GM21825 (cell line): ENCODE results near the gene NRDC.
"Not testable (repeated sequence)": the region's sequence is repeated elsewhere in the genome, so short reads cannot be mapped to it uniquely, and the experiment has no call there.

Experiments used
- ATAC-seq: cut with Tn5 transposase; IDR thresholded peaks from one replicate; pipeline ENCODE4 v1.9.1; 2021; ENCODE audit warnings: mild to moderate bottlenecking, moderate library complexity; ENCODE audit not compliant: unreplicated experiment

Gene NRDC

DNA sequence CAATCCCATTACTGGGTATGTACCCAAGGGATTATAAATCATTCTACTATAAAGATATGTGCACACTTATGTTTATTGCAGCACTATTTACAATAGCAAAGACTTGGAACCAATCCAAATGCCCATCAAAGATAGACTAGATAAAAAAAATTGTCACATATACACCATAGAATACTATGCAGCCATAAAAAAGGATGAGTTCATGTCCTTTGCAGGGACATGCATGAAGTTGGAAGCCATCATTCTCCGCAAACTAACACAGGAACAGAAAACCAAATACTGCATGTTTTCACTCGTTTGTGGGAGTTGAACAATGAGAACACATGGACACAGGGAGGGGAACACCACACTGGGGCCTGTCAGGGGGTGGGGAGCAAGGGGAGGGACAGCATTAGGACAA, 16.2 kb upstream of the NRDC start:
- ATAC-seq, result not testable (repeated sequence)

- ATAC-seq, result no peak
These were observed 265 bp downstream of the NRDC start for GRCh38 chr1:51878308-51878615.

- ATAC-seq, result no peak
These were observed 856 bp downstream of the NRDC start for GRCh38 chr1:51877434-51878307.

DNA sequence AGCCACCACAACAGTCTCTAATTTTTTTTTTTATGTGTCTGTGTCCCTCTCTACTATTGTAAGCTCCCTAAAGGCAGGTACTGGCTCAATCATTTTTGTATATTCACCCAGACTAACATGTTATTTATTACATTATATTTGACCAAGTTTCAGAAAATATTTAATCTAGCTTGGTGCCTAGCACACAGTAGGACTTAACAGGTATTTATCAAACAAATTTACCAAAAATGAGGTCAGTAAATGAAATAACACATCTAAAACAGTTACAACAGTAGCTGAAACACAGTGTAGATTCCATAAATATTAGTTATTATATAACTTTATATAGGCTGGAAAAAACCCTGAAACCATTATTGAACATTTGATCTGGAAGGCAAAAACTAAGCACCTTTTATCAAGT, 2.7 kb downstream of the NRDC start:
- no peak for ATAC-seq

DNA sequence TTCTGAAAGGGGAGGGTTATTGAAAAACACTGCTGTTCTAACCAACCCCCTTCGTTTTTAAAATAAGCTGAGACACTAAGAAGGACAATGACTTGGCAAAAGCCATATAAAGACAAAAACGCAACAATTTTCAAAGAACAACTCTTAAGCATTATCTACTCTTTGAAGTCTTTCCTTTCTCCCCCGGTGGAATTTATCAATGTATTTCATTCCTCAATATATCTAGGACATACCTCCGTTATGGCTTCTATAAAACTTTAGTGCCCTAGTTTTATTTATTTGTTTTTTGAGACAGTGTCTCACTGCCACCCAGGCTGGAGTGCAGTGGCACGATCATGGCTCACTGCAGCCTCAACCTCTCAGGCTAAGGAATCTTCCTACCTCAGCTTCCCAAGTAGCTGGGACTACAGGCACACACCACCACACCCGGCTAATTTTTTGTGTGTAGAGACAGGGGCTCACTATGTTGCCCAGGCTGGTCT, 3.2 kb downstream of the NRDC start:
- no peak for ATAC-seq

DNA sequence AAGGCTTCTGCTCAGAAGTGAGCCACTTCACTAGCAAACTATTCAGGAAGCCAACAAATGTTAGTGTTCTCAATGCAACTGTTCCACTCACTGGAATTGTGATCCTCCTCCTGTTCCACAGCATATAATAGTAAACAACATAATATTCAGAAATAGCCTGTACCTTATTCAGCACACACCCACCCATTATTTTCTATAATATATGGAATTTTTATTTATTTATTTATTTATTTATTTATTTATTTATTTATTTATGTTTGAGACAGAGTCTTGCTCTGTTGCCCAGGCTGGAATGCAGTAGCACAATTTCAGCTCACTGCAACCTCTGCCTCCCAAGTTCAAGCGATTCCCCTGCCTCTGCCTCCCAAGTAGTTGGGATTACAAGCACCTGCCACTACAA, 5.3 kb downstream of the NRDC start:
- not testable (repeated sequence) for ATAC-seq

DNA sequence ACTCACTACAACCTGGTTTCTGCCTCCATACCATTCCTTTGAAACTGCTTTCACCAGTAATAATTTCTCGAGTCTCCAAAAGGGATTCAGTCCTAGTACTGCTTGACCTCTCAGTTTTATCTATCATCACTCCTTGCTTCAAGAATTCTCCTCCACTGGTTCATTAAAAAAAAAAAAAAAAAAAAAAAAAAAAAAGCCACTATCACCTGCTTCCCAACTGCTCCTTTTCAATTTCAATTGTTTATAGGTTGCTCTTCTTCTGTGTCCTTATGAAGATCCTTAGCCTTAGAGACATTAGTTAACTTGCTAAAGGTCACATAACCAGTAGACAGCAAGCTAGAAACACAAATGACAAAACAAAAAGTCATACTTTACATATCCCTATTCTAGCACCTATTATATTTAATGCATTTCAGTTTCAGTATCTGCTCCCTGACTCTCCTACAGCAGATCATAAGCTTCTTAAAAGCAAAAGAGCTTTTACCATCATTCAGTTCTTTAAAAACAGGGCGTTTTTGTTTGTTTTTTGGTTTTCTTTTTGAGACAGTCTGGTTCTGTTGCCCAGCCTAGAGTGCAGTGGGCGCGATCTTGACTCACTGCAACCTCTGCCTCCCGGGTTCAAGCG, 7.1 kb downstream of the NRDC start:
- ATAC-seq, result no peak

GRCh38 chr1:51870603-51871350, 7.8 kb downstream of the NRDC start:
- ATAC-seq, result no peak

GRCh38 chr1:51867479-51868232, 10.9 kb downstream of the NRDC start:
- no peak for ATAC-seq

DNA sequence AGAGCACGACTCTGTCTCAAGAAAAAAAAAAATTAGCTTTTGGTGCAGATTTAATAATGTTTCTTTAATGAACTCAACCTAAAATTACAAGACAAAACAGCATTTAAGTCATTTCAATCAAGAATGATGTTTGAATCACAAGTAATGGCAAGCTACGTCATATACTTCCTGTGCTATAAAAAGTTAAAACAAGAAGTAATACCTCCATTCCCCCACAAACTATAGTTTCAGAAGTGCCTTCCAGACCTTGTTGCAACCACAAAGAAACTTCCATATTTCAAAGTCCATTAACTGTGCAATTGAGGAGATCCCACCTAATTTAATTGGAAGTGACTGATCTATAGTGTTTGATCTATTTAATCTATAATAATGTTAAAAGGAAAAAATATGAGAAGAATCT, 15.1 kb downstream of the NRDC start:
- ATAC-seq, result peak; percentile 64

GRCh38 chr1:51861669-51862068, 16.9 kb downstream of the NRDC start:
- no peak for ATAC-seq

DNA sequence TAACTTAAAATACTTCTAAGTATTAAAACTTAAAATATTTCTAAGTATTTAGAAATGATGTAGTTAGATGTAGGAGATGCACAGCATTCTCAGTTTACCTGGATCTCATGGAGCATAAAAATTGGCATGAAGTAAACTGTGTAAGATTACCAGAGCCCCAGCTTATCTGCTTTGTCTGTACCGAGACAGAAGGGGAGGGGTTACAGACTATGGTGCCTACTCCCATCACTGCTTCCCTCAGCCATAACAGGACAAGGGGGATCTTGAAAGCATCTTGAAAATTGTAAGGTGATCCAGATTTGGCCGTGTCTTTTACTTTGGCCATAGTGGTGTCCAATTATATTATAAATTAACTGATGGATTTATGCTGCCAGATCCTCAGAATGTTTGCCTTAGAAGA, 18.8 kb downstream of the NRDC start:
- no peak for ATAC-seq

DNA sequence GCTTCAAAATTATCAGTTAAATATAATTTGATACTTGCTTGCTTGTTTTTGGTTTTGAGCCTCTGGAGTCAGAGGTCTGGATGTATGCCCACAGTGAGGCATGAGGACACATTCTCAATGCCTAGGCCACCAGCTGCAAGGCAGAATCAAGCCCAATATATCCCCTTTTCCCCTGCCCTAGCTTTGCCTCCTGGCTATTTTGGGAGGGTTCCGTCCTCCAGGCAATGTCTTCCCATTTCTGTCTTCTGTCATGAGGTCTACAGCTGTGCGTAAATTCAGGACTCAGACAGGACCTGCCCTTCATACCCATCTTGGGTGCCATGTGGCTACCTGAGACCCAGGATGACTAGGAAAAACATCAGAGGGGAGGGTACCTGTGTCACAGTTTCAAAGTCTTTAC, 19.2 kb downstream of the NRDC start:
- ATAC-seq, result no peak

GRCh38 chr1:51858892-51859291, 19.6 kb downstream of the NRDC start:
- ATAC-seq, result no peak

DNA sequence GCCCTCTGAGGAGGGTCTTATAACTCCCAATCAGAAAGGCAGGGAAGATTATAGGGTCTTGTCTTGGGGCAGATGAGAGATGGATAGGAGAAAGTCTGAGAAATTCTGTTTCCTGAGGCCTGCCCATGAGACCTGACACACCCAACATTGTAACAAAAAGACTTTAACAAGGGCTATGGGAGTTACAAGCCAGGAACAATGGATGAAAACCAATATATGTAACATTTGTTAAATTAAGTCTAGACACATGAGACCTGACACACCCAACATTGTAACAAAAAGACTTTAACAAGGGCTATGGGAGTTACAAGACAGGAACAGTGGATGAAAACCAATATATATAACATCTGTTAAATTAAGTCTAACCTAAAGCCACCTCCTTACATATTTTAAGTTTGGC, 21.8 kb downstream of the NRDC start:
- no peak for ATAC-seq

GRCh38 chr1:51855624-51856023, 22.9 kb downstream of the NRDC start:
- no peak for ATAC-seq

DNA sequence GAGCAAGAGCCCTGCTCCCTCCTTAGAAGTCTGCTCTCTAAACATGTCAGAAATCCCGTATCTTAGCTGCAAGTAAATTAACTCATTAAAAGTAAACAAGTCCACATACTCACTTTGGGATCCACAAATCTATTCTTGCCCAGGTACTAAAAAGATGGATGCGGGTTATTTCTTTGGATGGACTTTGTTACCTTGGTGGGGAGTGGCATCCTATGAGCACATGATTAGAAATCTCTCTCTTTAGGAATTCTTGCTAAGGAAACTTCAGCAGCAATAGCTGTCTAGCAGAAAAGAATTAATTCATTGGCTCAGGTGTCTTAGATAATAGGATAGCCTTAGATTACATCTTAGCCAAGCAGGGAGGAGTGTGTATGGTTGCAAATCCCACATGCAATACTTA, 25.2 kb downstream of the NRDC start:
- no peak for ATAC-seq

DNA sequence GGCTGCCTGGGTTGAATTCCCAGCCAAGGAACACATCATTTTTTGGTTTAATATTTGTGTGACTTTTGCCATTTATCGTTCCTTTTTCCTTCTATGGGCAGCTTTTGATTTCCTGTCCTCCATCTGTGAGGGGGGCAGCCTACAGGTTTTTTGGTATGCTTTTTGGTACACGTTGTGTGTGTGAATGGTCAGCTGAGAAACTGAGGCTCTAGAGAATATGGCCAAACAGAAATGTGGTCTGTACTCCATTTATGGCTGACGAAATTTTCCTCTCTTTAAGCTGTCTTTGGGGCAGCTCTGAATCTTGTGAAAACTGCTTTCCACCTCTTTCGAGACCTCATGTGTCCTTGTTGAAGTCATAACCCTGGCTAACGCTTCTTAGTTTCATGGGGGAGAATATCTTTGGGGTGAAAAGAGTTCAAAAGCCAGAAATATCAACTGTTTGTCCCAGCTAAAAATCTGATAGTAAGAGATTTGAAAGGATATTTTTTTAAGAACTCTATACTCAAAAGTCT, 26.6 kb downstream of the NRDC start:
- no peak for ATAC-seq

DNA sequence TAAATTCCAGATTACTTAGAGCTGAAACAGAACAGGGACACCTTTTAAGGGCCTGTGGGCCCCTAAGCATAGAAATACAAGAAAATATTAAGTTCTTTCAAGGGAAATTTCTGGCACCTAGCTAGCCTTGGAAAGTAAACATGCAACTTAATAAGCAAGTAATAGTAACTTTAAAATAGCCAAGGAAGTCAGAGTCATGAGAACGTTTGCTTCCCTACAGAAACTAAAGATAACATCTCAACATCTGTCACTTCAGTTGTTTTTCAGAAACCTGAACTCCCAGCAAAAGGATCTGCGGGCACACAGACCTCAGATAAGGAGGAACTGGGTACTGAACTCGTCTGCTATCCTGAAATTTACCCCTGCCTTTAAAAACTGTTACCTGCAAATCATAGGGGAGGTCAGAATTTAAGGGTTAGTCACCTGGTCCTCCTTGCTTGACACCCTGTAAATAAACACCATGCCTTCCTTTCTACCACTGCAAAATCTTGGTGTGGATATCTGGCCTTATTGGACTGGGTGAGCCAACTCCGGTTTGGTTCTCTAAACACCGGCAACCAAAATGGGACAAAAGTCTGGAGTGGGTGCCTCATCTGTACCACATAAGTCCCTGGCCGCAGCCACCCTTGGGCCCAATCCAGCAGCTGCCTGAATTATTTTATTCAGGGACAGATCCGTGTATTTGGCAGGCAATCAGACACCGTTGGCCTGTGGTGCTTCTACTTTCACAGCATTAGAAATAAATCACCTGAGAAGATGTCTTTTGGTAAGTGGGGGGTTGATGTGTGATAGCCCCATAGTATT, 27.9 kb downstream of the NRDC start:
- no peak for ATAC-seq

- ATAC-seq, result no peak
These were observed 31.1 kb downstream of the NRDC start for GRCh38 chr1:51847294-51847920.
